ENCODE results near the gene PTDSS2.
A peak's percentile ranks its signal among the peaks of the same experiment; 100 is the strongest.
"Not testable (repeated sequence)": the region's sequence is repeated elsewhere in the genome, so short reads cannot be mapped to it uniquely, and the experiment has no call there.

PTDSS2 gene

GRCh38 chr11:434999-435740, 14.9 kb upstream of the PTDSS2 start:
- not testable (repeated sequence) for DNase-seq (ENCODE audit: low spot score in 2 of 2); H3K9me3 Mint-ChIP-seq; H3K4me3 Mint-ChIP-seq; H3K36me3 Mint-ChIP-seq; H3K27ac Mint-ChIP-seq; ATAC-seq
- H3K4me1 Mint-ChIP-seq, result peaks cover 29% of the 10 kb centered on the region

- no peak for ATAC-seq
- Mint-ChIP-seq H3K4me1 (peaks cover 37% of the 10 kb centered on the region), H3K9me3 (no peaks in the 10 kb centered on the region), H3K4me3 (no peak overlapping the region), H3K36me3 (no peaks in the 10 kb centered on the region), H3K27ac (no peak overlapping the region)
- no peak for DNase-seq (ENCODE audit: low spot score in 2 of 2)
Measured at GRCh38 chr11:437228-437870, 12.7 kb upstream of the PTDSS2 start.

GRCh38 chr11:438101-438844, 11.8 kb upstream of the PTDSS2 start:
- Mint-ChIP-seq H3K4me1 (peaks cover 37% of the 10 kb centered on the region), H3K9me3 (no peaks in the 10 kb centered on the region), H3K4me3 (no peak overlapping the region), H3K27ac (no peak overlapping the region), H3K36me3 (no peaks in the 10 kb centered on the region)
- no peak for ATAC-seq
- DNase-seq (ENCODE audit: low spot score in 2 of 2), result no peak

- ATAC-seq (no peak), DNase-seq (ENCODE audit: low spot score in 2 of 2) (no peak)
- Mint-ChIP-seq H3K4me3 (peak overlapping the region; percentile 62), H3K36me3 (no peaks in the 10 kb centered on the region), H3K4me1 (peaks cover 37% of the 10 kb centered on the region), H3K9me3 (no peaks in the 10 kb centered on the region), H3K27ac (peak overlapping the region; percentile 12)
Measured at GRCh38 chr11:439315-440064, 10.6 kb upstream of the PTDSS2 start.

- DNase-seq (ENCODE audit: low spot score in 2 of 2) (no peak), ATAC-seq (no peak)
- H3K27ac Mint-ChIP-seq, result peak overlapping the region; percentile 12
- no peaks in the 10 kb centered on the region for H3K36me3 Mint-ChIP-seq
- H3K4me3 Mint-ChIP-seq, result peak overlapping the region; percentile 62
- H3K4me1 Mint-ChIP-seq, result peaks cover 37% of the 10 kb centered on the region
- H3K9me3 Mint-ChIP-seq, result no peaks in the 10 kb centered on the region
Measured at GRCh38 chr11:440065-441042, 9.7 kb upstream of the PTDSS2 start.

GRCh38 chr11:441043-441417, 9.0 kb upstream of the PTDSS2 start:
- H3K36me3 Mint-ChIP-seq, result no peaks in the 10 kb centered on the region
- H3K9me3 Mint-ChIP-seq, result no peaks in the 10 kb centered on the region
- ATAC-seq, result no peak
- H3K4me3 Mint-ChIP-seq, result peak overlapping the region; percentile 62
- no peak for DNase-seq (ENCODE audit: low spot score in 2 of 2)
- peaks cover 37% of the 10 kb centered on the region for H3K4me1 Mint-ChIP-seq
- H3K27ac Mint-ChIP-seq, result no peak overlapping the region

GRCh38 chr11:441418-442274, 8.4 kb upstream of the PTDSS2 start, which contains the start of gene ANO9:
ANO9 (minus strand) TSS chr11:442011; CDS start chr11:441926, 85 bp downstream.
- Mint-ChIP-seq H3K4me3 (peak within 1 kb of the TSS; percentile 62), H3K4me1 (peaks cover 33% of the 10 kb centered on the region), H3K27ac (peak within 1 kb of the TSS; percentile 56), H3K9me3 (no peaks in the 10 kb centered on the region), H3K36me3 (no peaks in the 10 kb centered on the region)
- ATAC-seq, result peak; percentile 88
- DNase-seq (ENCODE audit: low spot score in 2 of 2), result peak in 1 of 2 donors; percentile 71

GRCh38 chr11:442611-443081, 7.4 kb upstream of the PTDSS2 start:
- Mint-ChIP-seq H3K4me3 (peak overlapping the region; percentile 62), H3K9me3 (no peaks in the 10 kb centered on the region), H3K27ac (no peak overlapping the region), H3K36me3 (no peaks in the 10 kb centered on the region), H3K4me1 (peaks cover 27% of the 10 kb centered on the region)
- no peak for ATAC-seq
- no peak for DNase-seq (ENCODE audit: low spot score in 2 of 2)

GRCh38 chr11:443542-444199, 6.4 kb upstream of the PTDSS2 start:
- Mint-ChIP-seq H3K4me1 (peaks cover 32% of the 10 kb centered on the region), H3K36me3 (no peaks in the 10 kb centered on the region), H3K27ac (no peak overlapping the region), H3K9me3 (no peaks in the 10 kb centered on the region), H3K4me3 (no peak overlapping the region)
- ATAC-seq (no peak), DNase-seq (ENCODE audit: low spot score in 2 of 2) (no peak)

- Mint-ChIP-seq H3K9me3 (no peaks in the 10 kb centered on the region), H3K4me3 (no peak overlapping the region), H3K27ac (no peak overlapping the region), H3K4me1 (peaks cover 26% of the 10 kb centered on the region), H3K36me3 (no peaks in the 10 kb centered on the region)
- ATAC-seq (no peak), DNase-seq (ENCODE audit: low spot score in 2 of 2) (no peak)
Measured at GRCh38 chr11:444396-445144, 5.5 kb upstream of the PTDSS2 start.

- Mint-ChIP-seq H3K27ac (no peak overlapping the region), H3K36me3 (peaks cover 4% of the 10 kb centered on the region), H3K4me3 (no peak overlapping the region), H3K4me1 (peaks cover 18% of the 10 kb centered on the region), H3K9me3 (no peaks in the 10 kb centered on the region)
- no peak for ATAC-seq
- no peak for DNase-seq (ENCODE audit: low spot score in 2 of 2)
Measured at GRCh38 chr11:445765-446588, 4.1 kb upstream of the PTDSS2 start.

- ATAC-seq, result no peak
- no peak for DNase-seq (ENCODE audit: low spot score in 2 of 2)
- no peak overlapping the region for H3K4me3 Mint-ChIP-seq
- no peak overlapping the region for H3K27ac Mint-ChIP-seq
- H3K9me3 Mint-ChIP-seq, result no peaks in the 10 kb centered on the region
- peaks cover 24% of the 10 kb centered on the region for H3K4me1 Mint-ChIP-seq
- peaks cover 13% of the 10 kb centered on the region for H3K36me3 Mint-ChIP-seq
Measured at GRCh38 chr11:446891-447290, 3.2 kb upstream of the PTDSS2 start.
